Esophagus squamous epithelium (tissue), 5 donors: Measurements from ENCODE around the gene SPEM3. TPM values are rescaled to one million over a fixed set of nuclear protein-coding genes. Genes with fewer than 3 reads are reported as not detected.

Experiments used
- DNase-seq: peaks from one replicate; lab custom pipeline; 2025; lab: John Stamatoyannopoulos, UW
- H3K27ac ChIP-seq, 4 donors: fragments of 200-600 bp; sonication (generic); one replicate each; pipeline ENCODE4 v1.5.1; 2016 to 2019; ENCODE audit warnings: mild to moderate bottlenecking in 1 of 4
- H3K27me3 ChIP-seq, 4 donors: fragments of 200-600 bp; sonication (generic); 1 replicate in 3 of 4; 2 replicates in 1 of 4; pipeline versions ENCODE4 v1.5.1 to v1.6.0; 2017 to 2021; ENCODE audit warnings: antibody characterized with exemption in 1 of 4
- H3K36me3 ChIP-seq, 3 donors: fragments of 200-600 bp; sonication (generic); one replicate each; pipeline ENCODE4 v1.5.1; 2016 to 2019
- H3K4me1 ChIP-seq, 3 donors: fragments of 200-600 bp; sonication (generic); one replicate each; pipeline ENCODE4 v1.5.1; 2017 to 2019
- H3K4me3 ChIP-seq, 4 donors: fragments of 200-600 bp; sonication (generic); 1 replicate in 3 of 4; 2 replicates in 1 of 4; pipeline ENCODE4 v1.5.1; 2016 to 2019; ENCODE audit warnings: mild to moderate bottlenecking in 2 of 4, moderate library complexity in 1 of 4
- H3K9me3 ChIP-seq, 3 donors: fragments of 200-600 bp; sonication (generic); one replicate each; pipeline ENCODE4 v1.5.1; 2016 to 2019
- CTCF ChIP-seq, 6 experiments: fragments of 450-650 bp in 4 of 6; fragments of 200-600 bp in 2 of 6; sonication (generic) in 2 of 6; IDR thresholded peaks; one replicate each; pipeline ENCODE4 v1.5.1; 2016 to 2019; ENCODE audit warnings: antibody characterized with exemption in 6 of 6, mild to moderate bottlenecking in 4 of 6, moderate library complexity in 4 of 6
- POLR2A ChIP-seq, 4 donors: fragments of 450-650 bp; IDR thresholded peaks; one replicate each; pipeline ENCODE4 v1.6.1; 2017; ENCODE audit warnings: antibody characterized with exemption in 4 of 4, mild to moderate bottlenecking in 4 of 4, moderate library complexity in 3 of 4
- WGBS, 2 donors: methylation state at CpG; one replicate each; pipeline ENCODE4 v1.1.5; 2018; 5-methylcytosine and 5-hydroxymethylcytosine counted together
- intact Hi-C: fragments of 100-400 bp; cut with DNase I; formaldehyde crosslinking; loops from one replicate; pipeline ENCODE4 v1.15.0; 2022
- total RNA-seq, 4 donors: library from RNA; depleted of rRNA; stranded (reverse); fragments of >200 nt; gene quantifications; one replicate each; pipeline ENCODE4 v1.1.0, GENCODE V29; 2016
- donor health status: DM: yes; HTN: yes; CAD: no.

SPEM3 gene
- total RNA-seq, 4 donors from 2014 or later, result not detected

DNA sequence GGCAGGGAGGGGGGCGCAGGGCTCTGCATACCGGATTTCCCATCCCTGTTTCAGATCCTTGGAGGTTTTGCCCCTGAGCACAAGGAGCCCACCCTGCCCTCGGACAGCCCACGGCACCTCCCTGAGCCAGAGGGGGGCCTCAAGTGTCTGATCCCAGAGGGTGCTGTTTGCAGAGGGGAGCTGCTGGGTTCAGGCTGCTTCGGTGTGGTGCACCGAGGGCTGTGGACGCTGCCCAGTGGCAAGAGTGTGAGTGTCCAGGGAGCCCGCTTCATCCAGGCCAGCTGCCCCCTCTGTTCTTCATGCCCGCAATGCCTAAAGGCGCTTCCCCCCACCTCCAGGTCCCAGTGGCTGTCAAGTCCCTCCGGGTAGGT is 45.3 kb upstream of the SPEM3 start:
- H3K9me3 ChIP-seq, result peaks cover 0 to 5% (median 0%) of the 10 kb centered on the region in 3 donors
- 62 to 90% methylated on average over 2 of the region's 11 CpGs for WGBS, 2 donors
- peak overlapping the region in 2 of 4 donors; percentile 66 to 71 for H3K27ac ChIP-seq
- H3K4me1 ChIP-seq, result peaks cover 20 to 53% (median 31%) of the 10 kb centered on the region in 3 donors
- TF ChIP-seq CTCF (IDR thresholded peaks at IDR 0.05) (no peak), POLR2A (IDR thresholded peaks at IDR 0.05) (no peak)
- H3K36me3 ChIP-seq, result peaks cover 5 to 55% (median 7%) of the 10 kb centered on the region in 3 donors
- DNase-seq, result no peak
- intact Hi-C loops, result no loop called here
- H3K4me3 ChIP-seq, result peak overlapping the region in 3 of 4 donors; percentile 1 to 61 (median 42)
- H3K27me3 ChIP-seq, result peaks cover 0 to 5% (median 0%) of the 10 kb centered on the region in 4 donors

GRCh38 chr17:7383742-7384488 is 44.7 kb upstream of the SPEM3 start:
- intact Hi-C loops, result no loop called here
- peaks cover 10 to 61% (median 12%) of the 10 kb centered on the region in 3 donors for H3K36me3 ChIP-seq
- H3K9me3 ChIP-seq, result peaks cover 0 to 4% (median 0%) of the 10 kb centered on the region in 3 donors
- WGBS, 2 donors, result 60 to 74% methylated on average over 7 to 13 of the region's 65 CpGs
- TF ChIP-seq CTCF (IDR thresholded peaks at IDR 0.05), result no peak
- TF ChIP-seq POLR2A (IDR thresholded peaks at IDR 0.05), result no peak
- no peak for DNase-seq
- peak overlapping the region; percentile 1 to 61 (median 38) for H3K4me3 ChIP-seq
- peaks cover 0 to 5% (median 0%) of the 10 kb centered on the region in 4 donors for H3K27me3 ChIP-seq
- H3K27ac ChIP-seq, result peak overlapping the region in 3 of 4 donors; percentile 52 to 71 (median 66)
- H3K4me1 ChIP-seq, result peaks cover 20 to 53% (median 31%) of the 10 kb centered on the region in 3 donors

DNA sequence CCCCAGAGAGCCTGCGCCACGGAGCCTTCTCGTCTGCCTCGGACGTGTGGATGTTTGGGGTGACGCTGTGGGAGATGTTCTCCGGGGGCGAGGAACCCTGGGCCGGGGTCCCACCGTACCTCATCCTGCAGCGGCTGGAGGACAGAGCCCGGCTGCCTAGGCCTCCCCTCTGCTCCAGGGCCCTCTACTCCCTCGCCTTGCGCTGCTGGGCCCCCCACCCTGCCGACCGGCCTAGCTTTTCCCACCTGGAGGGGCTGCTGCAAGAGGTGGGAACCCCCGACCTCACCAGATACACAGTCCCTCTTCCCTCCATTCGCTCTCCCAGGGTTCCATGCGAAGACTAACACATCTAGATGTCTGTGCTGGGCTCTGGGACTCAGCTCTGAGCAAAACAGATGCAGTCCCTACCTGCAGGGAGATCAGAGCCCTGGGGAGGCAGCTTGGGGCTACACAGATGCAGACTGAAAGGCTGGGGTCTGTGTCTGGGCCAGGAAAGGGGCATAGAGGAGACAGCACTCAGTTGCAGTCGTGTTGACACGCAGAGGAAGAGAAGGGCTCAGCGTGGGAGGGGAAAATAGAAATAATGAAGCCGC is 44.1 kb upstream of the SPEM3 start:
- H3K27me3 ChIP-seq, result peaks cover 0 to 5% (median 0%) of the 10 kb centered on the region in 4 donors
- WGBS, 2 donors, result 62 to 92% methylated on average over 7 to 10 of the region's 23 CpGs
- peak overlapping the region; percentile 1 to 61 (median 38) for H3K4me3 ChIP-seq
- peaks cover 20 to 53% (median 31%) of the 10 kb centered on the region in 3 donors for H3K4me1 ChIP-seq
- H3K36me3 ChIP-seq, result peaks cover 15 to 68% (median 19%) of the 10 kb centered on the region in 3 donors
- H3K27ac ChIP-seq, result peak overlapping the region in 3 of 4 donors; percentile 52 to 71 (median 66)
- DNase-seq, result no peak
- intact Hi-C loops, result no loop called here
- no peaks in the 10 kb centered on the region for H3K9me3 ChIP-seq
- TF ChIP-seq POLR2A (IDR thresholded peaks at IDR 0.05) (no peak), CTCF (IDR thresholded peaks at IDR 0.05) (no peak)

GRCh38 chr17:7388856-7389255 is 39.8 kb upstream of the SPEM3 start:
- peaks cover 10 to 30% (median 13%) of the 10 kb centered on the region in 3 donors for H3K4me1 ChIP-seq
- 89% methylated on average over 3 of the region's 10 CpGs; no CpG with 5 or more reads in 1 of the 2 donors for WGBS, 2 donors
- DNase-seq, result no peak
- peaks cover 23 to 95% (median 25%) of the 10 kb centered on the region in 3 donors for H3K36me3 ChIP-seq
- H3K27ac ChIP-seq, result no peak overlapping the region
- intact Hi-C loops, result no loop called here
- no peak overlapping the region for H3K4me3 ChIP-seq
- no peaks in the 10 kb centered on the region for H3K27me3 ChIP-seq
- H3K9me3 ChIP-seq, result no peaks in the 10 kb centered on the region
- TF ChIP-seq POLR2A (IDR thresholded peaks at IDR 0.05) (no peak), CTCF (IDR thresholded peaks at IDR 0.05) (no peak)
